ENCODE measurements around the gene NFATC3. TPM values are rescaled to one million over a fixed set of nuclear protein-coding genes. Genes with fewer than 3 reads are reported as not detected.

Gene NFATC3
- total and polyA plus RNA-seq, 8 donors, result 5.5 to 385 (median 20.6) TPM

- peak overlapping the region in 2 of 5 donors; percentile 34 to 36 for H3K27ac ChIP-seq
- H3K36me3 ChIP-seq, result peaks cover 29 to 88% (median 79%) of the 10 kb centered on the region in 4 donors
- no peak overlapping the region for H3K4me3 ChIP-seq
- no peaks in the 10 kb centered on the region for H3K9me3 ChIP-seq
- no peaks in the 10 kb centered on the region for H3K27me3 ChIP-seq
- 76 to 91% (median 86%) methylated on average over 1 to 2 of the region's 2 CpGs for WGBS, 5 donors
- TF ChIP-seq POLR2AphosphoS5 (IDR thresholded peaks at IDR 0.05) (no peak), EP300 (IDR thresholded peaks at IDR 0.05) (no peak), POLR2A (IDR thresholded peaks at IDR 0.05) (no peak)
- TF ChIP-seq, protein P1, sequence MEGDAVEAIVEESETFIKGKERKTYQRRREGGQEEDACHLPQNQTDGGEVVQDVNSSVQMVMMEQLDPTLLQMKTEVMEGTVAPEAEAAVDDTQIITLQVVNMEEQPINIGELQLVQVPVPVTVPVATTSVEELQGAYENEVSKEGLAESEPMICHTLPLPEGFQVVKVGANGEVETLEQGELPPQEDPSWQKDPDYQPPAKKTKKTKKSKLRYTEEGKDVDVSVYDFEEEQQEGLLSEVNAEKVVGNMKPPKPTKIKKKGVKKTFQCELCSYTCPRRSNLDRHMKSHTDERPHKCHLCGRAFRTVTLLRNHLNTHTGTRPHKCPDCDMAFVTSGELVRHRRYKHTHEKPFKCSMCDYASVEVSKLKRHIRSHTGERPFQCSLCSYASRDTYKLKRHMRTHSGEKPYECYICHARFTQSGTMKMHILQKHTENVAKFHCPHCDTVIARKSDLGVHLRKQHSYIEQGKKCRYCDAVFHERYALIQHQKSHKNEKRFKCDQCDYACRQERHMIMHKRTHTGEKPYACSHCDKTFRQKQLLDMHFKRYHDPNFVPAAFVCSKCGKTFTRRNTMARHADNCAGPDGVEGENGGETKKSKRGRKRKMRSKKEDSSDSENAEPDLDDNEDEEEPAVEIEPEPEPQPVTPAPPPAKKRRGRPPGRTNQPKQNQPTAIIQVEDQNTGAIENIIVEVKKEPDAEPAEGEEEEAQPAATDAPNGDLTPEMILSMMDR (IDR thresholded peaks at IDR 0.05), result no peak
- H3K4me1 ChIP-seq, result peaks cover 0 to 26% (median 10%) of the 10 kb centered on the region in 4 donors
- intact Hi-C loops (cut with DNase I; ENCODE audit: low total_unique reads), result no loop called here
- no peak for DNase-seq
Measured at GRCh38 chr16:68070249-68070730, 14.9 kb upstream of the NFATC3 start.

DNA sequence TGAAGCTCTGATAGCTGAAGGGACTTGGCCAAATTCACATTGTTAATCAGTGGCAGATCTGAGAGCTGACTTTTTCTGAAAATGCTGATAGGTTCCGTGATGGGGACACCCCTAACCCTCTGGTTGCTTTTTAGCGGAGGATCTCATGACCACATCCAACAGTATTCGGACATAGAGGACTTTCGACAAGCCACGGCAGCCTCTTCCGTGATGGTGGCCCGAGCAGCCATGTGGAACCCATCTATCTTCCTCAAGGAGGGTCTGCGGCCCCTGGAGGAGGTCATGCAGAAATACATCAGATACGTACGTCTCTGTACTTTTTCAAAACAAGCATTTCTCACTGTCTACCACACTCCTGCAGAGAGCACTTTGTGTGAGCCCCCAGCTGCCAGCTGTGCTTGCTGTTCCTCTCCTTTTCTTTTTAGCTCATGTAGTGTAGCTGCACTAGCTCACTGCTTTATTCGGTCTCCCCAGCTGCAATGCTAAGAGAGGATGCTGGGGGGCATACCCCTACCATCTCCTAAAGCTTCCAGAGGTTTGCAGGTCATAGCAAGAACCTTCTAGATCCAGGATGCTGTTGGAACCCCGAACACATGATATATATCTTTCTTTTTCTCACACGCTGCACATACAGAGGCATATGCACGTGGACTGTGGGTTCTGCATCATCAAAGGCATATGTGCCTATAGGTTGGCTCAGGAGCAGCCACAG, 14.2 kb upstream of the NFATC3 start:
- Histone ChIP-seq H3K27me3 (no peaks in the 10 kb centered on the region), H3K36me3 (peaks cover 29 to 92% (median 83%) of the 10 kb centered on the region in 4 donors), H3K27ac (no peak overlapping the region), H3K4me3 (no peak overlapping the region), H3K4me1 (peaks cover 0 to 23% (median 7%) of the 10 kb centered on the region in 4 donors), H3K9me3 (no peaks in the 10 kb centered on the region)
- 77 to 93% (median 87%) methylated on average over 14 of the region's 14 CpGs for WGBS, 5 donors
- DNase-seq, result no peak
- intact Hi-C loops (cut with DNase I; ENCODE audit: low total_unique reads), result no loop called here
- TF ChIP-seq EP300 (IDR thresholded peaks at IDR 0.05) (no peak), POLR2A (IDR thresholded peaks at IDR 0.05) (no peak), POLR2AphosphoS5 (IDR thresholded peaks at IDR 0.05) (no peak)

GRCh38 chr16:68071518-68071901, 13.7 kb upstream of the NFATC3 start:
- TF ChIP-seq EP300 (IDR thresholded peaks at IDR 0.05) (no peak), POLR2A (IDR thresholded peaks at IDR 0.05) (no peak), POLR2AphosphoS5 (IDR thresholded peaks at IDR 0.05) (no peak)
- TF ChIP-seq, protein P1 (IDR thresholded peaks at IDR 0.05), result no peak
- no peaks in the 10 kb centered on the region for H3K9me3 ChIP-seq
- intact Hi-C loops (cut with DNase I; ENCODE audit: low total_unique reads), result no loop called here
- H3K36me3 ChIP-seq, result peaks cover 31 to 92% (median 83%) of the 10 kb centered on the region in 4 donors
- no peaks in the 10 kb centered on the region for H3K27me3 ChIP-seq
- H3K4me1 ChIP-seq, result peaks cover 0 to 26% (median 7%) of the 10 kb centered on the region in 4 donors
- no peak for DNase-seq
- 70 to 91% (median 81%) methylated on average over 1 of the region's 1 CpG for WGBS, 5 donors
- no peak overlapping the region for H3K27ac ChIP-seq
- no peak overlapping the region for H3K4me3 ChIP-seq

GRCh38 chr16:68072038-68072695, 13.0 kb upstream of the NFATC3 start:
- no peak for DNase-seq
- intact Hi-C loops (cut with DNase I; ENCODE audit: low total_unique reads), result no loop called here
- WGBS, 5 donors, result 66 to 91% (median 81%) methylated on average over 8 to 9 of the region's 9 CpGs
- Histone ChIP-seq H3K4me1 (peaks cover 0 to 26% (median 7%) of the 10 kb centered on the region in 4 donors), H3K9me3 (no peaks in the 10 kb centered on the region), H3K36me3 (peaks cover 32 to 96% (median 87%) of the 10 kb centered on the region in 4 donors), H3K27me3 (no peaks in the 10 kb centered on the region), H3K27ac (no peak overlapping the region), H3K4me3 (no peak overlapping the region)
- TF ChIP-seq POLR2A (IDR thresholded peaks at IDR 0.05) (no peak), EP300 (IDR thresholded peaks at IDR 0.05) (no peak), POLR2AphosphoS5 (IDR thresholded peaks at IDR 0.05) (no peak)
- TF ChIP-seq, protein P1 (IDR thresholded peaks at IDR 0.05), result no peak
